HEK293 (cell line): ENCODE data around the gene MAEA.

Source experiments
- CTCF ChIA-PET: fragments of 350-600 bp; formaldehyde crosslinking; extraction: SDS; loops from one replicate; lab custom pipeline; 2021; ENCODE audit warnings: antibody characterized with exemption; lab: Yijun Ruan, JAX
- POLR2A ChIA-PET: fragments of 300-600 bp; formaldehyde crosslinking; extraction: SDS; loops from one replicate; lab custom pipeline; 2020; ENCODE audit warnings: antibody characterized with exemption, inconsistent platforms; lab: Yijun Ruan, JAX
- H3K27ac ChIP-seq: fragments of 200-500 bp; sonication (Bioruptor generic); 2 replicates; pipeline ENCODE4 v1.5.1; 2014; ENCODE audit warnings: low read depth, low read length, control low read depth, inconsistent platforms; ENCODE audit errors: extremely low read depth
- H3K36me3 ChIP-seq, 2 experiments: fragments of 200-500 bp in 1 of 2; sonication (Bioruptor generic) in 1 of 2; 1 replicate in 1 of 2; 2 replicates in 1 of 2; pipeline ENCODE4 v1.5.1; 2014 to 2017; ENCODE audit warnings: inconsistent platforms in 2 of 2, low read length in 2 of 2; ENCODE audit not compliant: control insufficient read depth in 2 of 2, insufficient read depth in 1 of 2
- H3K4me1 ChIP-seq: fragments of 200-500 bp; sonication (Bioruptor generic); 2 replicates; pipeline ENCODE4 v1.5.1; 2014; ENCODE audit warnings: mild to moderate bottlenecking, low read length, inconsistent platforms; ENCODE audit not compliant: control insufficient read depth, insufficient read depth
- H3K4me3 ChIP-seq: 2 replicates; pipeline ENCODE4 v1.5.1; 2011; ENCODE audit warnings: low read depth, mild to moderate bottlenecking, control low read depth, low read length, moderate library complexity
- H3K9me3 ChIP-seq: fragments of 200-500 bp; sonication (Bioruptor generic); 2 replicates; pipeline ENCODE4 v1.5.1; 2014; ENCODE audit warnings: low read depth, low read length, inconsistent platforms; ENCODE audit not compliant: control insufficient read depth, insufficient read depth
- HOXA7 ChIP-seq: sonication (generic); formaldehyde crosslinking; IDR thresholded peaks from 2 replicates; pipeline ENCODE4 v1.8.1; 2022; ENCODE audit warnings: missing genetic modification reagents, borderline replicate concordance
- INSM2 ChIP-seq: fragments of 450-650 bp; formaldehyde crosslinking; IDR thresholded peaks from 2 replicates; pipeline ENCODE4 v1.5.1; 2016; ENCODE audit warnings: missing biosample characterization, missing genetic modification characterization
- KLF7 ChIP-seq: fragments of 450-650 bp; formaldehyde crosslinking; IDR thresholded peaks from 2 replicates; pipeline ENCODE4 v1.5.1; 2016; ENCODE audit warnings: missing biosample characterization, missing genetic modification characterization, borderline replicate concordance
- SP3 ChIP-seq: fragments of 450-650 bp; formaldehyde crosslinking; IDR thresholded peaks from 2 replicates; pipeline ENCODE4 v1.5.1; 2016; ENCODE audit warnings: missing biosample characterization, missing genetic modification characterization
- ZBTB10 ChIP-seq: fragments of 450-650 bp; formaldehyde crosslinking; IDR thresholded peaks from 2 replicates; pipeline ENCODE4 v1.5.1; 2016; ENCODE audit warnings: missing biosample characterization, missing genetic modification characterization
- ZBTB49 ChIP-seq: fragments of 450-650 bp; formaldehyde crosslinking; IDR thresholded peaks from 2 replicates; pipeline ENCODE4 v1.5.1; 2016; ENCODE audit warnings: missing biosample characterization, missing genetic modification characterization, low read depth
- ZFP41 ChIP-seq: fragments of 450-650 bp; formaldehyde crosslinking; IDR thresholded peaks from 2 replicates; pipeline ENCODE4 v1.5.1; 2016; ENCODE audit warnings: missing biosample characterization, missing genetic modification characterization, borderline replicate concordance
- ZNF138 ChIP-seq: fragments of 450-650 bp; formaldehyde crosslinking; IDR thresholded peaks from 2 replicates; pipeline ENCODE4 v1.5.1; 2016; ENCODE audit warnings: missing biosample characterization, missing genetic modification characterization, borderline replicate concordance
- ZNF157 ChIP-seq: fragments of 450-650 bp; formaldehyde crosslinking; IDR thresholded peaks from 2 replicates; pipeline ENCODE4 v1.5.1; 2016; ENCODE audit warnings: missing biosample characterization, missing genetic modification characterization
- ZNF214 ChIP-seq: fragments of 450-650 bp; formaldehyde crosslinking; IDR thresholded peaks from 2 replicates; pipeline ENCODE4 v1.5.1; 2017; ENCODE audit warnings: missing biosample characterization, mild to moderate bottlenecking, missing genetic modification characterization, borderline replicate concordance
- ZNF48 ChIP-seq: fragments of 450-650 bp; formaldehyde crosslinking; IDR thresholded peaks from 2 replicates; pipeline ENCODE4 v1.5.1; 2016; ENCODE audit warnings: missing biosample characterization, missing genetic modification characterization
- ZNF558 ChIP-seq: fragments of 450-650 bp; formaldehyde crosslinking; IDR thresholded peaks from 2 replicates; pipeline ENCODE4 v1.5.1; 2016; ENCODE audit warnings: missing biosample characterization, missing genetic modification characterization
- ZNF704 ChIP-seq: fragments of 450-650 bp; formaldehyde crosslinking; IDR thresholded peaks from 2 replicates; pipeline ENCODE4 v1.5.1; 2016; ENCODE audit warnings: missing biosample characterization, missing genetic modification characterization
- ZNF777 ChIP-seq: fragments of 450-650 bp; formaldehyde crosslinking; IDR thresholded peaks from 2 replicates; pipeline ENCODE4 v1.5.1; 2017; ENCODE audit warnings: missing biosample characterization, missing genetic modification characterization, borderline replicate concordance
- TF ChIP-seq, protein P1 (sequence below): fragments of 450-650 bp; formaldehyde crosslinking; IDR thresholded peaks from 2 replicates; pipeline ENCODE4 v1.5.1; 2016; ENCODE audit warnings: missing biosample characterization, missing genetic modification characterization
- TF ChIP-seq, protein P2 (sequence below): fragments of 450-650 bp; formaldehyde crosslinking; IDR thresholded peaks from 2 replicates; pipeline ENCODE4 v1.5.1; 2016; ENCODE audit warnings: missing biosample characterization, missing genetic modification characterization, borderline replicate concordance

The MAEA gene

GRCh38 chr4:1245481-1246051, 44.1 kb upstream of the MAEA start:
- Histone ChIP-seq H3K4me3 (no peak overlapping the region), H3K36me3 (peaks cover 0 to 36% of the 10 kb centered on the region in 2 experiments; a peak in 1 of 3 replicates), H3K4me1 (no peaks in the 10 kb centered on the region; the same call in 1 of the 2 replicates), H3K27ac (no peak overlapping the region), H3K9me3 (no peaks in the 10 kb centered on the region)
- CTCF ChIA-PET, result no interaction called here
- POLR2A ChIA-PET, result no interaction called here
- TF ChIP-seq, protein P1, sequence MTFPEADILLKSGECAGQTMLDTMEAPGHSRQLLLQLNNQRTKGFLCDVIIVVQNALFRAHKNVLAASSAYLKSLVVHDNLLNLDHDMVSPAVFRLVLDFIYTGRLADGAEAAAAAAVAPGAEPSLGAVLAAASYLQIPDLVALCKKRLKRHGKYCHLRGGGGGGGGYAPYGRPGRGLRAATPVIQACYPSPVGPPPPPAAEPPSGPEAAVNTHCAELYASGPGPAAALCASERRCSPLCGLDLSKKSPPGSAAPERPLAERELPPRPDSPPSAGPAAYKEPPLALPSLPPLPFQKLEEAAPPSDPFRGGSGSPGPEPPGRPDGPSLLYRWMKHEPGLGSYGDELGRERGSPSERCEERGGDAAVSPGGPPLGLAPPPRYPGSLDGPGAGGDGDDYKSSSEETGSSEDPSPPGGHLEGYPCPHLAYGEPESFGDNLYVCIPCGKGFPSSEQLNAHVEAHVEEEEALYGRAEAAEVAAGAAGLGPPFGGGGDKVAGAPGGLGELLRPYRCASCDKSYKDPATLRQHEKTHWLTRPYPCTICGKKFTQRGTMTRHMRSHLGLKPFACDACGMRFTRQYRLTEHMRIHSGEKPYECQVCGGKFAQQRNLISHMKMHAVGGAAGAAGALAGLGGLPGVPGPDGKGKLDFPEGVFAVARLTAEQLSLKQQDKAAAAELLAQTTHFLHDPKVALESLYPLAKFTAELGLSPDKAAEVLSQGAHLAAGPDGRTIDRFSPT (tag by site-specific recombination), result peak; percentile 100
- TF ChIP-seq ZBTB49 (tag by site-specific recombination), result no peak

DNA sequence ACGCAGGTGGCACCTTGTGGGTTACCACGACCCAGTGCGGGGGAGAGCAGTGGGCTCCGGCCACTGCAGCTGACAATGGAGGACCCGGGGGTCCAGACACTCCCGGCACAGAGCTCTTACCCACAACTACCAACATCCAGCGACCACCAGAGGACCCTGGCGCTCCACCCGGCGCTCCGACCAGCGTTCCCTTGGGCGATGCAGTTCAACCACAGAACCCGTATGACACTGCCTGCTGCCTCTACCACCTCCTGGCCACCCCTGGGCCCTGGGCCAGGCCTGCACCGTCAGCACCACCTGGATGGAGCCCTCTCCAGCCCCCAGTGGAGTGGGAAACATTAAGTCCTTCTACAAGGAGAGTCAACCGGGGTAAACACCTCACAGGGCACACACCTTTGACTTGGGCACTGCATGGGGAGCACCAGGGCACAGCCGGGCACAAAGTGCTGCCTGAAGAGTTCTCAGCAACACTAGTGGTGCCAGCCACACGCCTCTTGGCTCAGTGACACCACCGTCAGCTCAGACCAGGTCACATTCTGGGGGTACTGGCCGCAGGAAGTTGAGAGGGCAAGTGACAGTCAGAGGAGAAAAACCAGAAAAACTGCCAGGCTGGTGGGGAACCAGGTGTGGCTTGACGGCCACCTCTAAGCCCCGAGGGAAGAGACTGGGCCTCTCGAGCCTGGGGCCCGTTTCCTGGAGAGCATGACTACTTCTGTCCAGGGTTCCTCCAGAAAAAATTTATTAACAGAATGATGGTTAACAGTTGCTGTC, 43.4 kb upstream of the MAEA start:
- Histone ChIP-seq H3K9me3 (no peaks in the 10 kb centered on the region), H3K36me3 (peaks cover 0 to 36% of the 10 kb centered on the region in 2 experiments; a peak in 1 of 3 replicates), H3K27ac (no peak overlapping the region), H3K4me3 (no peak overlapping the region), H3K4me1 (no peaks in the 10 kb centered on the region; the same call in 1 of the 2 replicates)
- ChIA-PET POLR2A (interaction anchor here (4.6 kb wide), 1 partner anchor 100 kb away, joined by 41 read pairs; the partner anchor contains the start of gene UVSSA), CTCF (no interaction called here)
- no peak for TF ChIP-seq ZNF157
- no peak for TF ChIP-seq ZBTB10 (tag by site-specific recombination)
- no peak for TF ChIP-seq ZNF777 (tag by site-specific recombination)
- TF ChIP-seq ZFP41, result no peak
- no peak for TF ChIP-seq KLF7 (tag by site-specific recombination)
- TF ChIP-seq SP3 (tag by site-specific recombination), result no peak
- TF ChIP-seq ZNF558 (tag by site-specific recombination), result no peak
- TF ChIP-seq, protein P2, sequence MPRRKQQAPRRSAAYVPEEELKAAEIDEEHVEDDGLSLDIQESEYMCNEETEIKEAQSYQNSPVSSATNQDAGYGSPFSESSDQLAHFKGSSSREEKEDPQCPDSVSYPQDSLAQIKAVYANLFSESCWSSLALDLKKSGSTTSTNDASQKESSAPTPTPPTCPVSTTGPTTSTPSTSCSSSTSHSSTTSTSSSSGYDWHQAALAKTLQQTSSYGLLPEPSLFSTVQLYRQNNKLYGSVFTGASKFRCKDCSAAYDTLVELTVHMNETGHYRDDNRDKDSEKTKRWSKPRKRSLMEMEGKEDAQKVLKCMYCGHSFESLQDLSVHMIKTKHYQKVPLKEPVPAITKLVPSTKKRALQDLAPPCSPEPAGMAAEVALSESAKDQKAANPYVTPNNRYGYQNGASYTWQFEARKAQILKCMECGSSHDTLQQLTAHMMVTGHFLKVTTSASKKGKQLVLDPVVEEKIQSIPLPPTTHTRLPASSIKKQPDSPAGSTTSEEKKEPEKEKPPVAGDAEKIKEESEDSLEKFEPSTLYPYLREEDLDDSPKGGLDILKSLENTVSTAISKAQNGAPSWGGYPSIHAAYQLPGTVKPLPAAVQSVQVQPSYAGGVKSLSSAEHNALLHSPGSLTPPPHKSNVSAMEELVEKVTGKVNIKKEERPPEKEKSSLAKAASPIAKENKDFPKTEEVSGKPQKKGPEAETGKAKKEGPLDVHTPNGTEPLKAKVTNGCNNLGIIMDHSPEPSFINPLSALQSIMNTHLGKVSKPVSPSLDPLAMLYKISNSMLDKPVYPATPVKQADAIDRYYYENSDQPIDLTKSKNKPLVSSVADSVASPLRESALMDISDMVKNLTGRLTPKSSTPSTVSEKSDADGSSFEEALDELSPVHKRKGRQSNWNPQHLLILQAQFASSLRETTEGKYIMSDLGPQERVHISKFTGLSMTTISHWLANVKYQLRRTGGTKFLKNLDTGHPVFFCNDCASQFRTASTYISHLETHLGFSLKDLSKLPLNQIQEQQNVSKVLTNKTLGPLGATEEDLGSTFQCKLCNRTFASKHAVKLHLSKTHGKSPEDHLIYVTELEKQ (tag by site-specific recombination), result no peak
- no peak for TF ChIP-seq ZNF138
- TF ChIP-seq HOXA7 (CRISPR knock-in tag), result no peak
- TF ChIP-seq ZNF704 (tag by site-specific recombination), result no peak
- no peak for TF ChIP-seq INSM2
- TF ChIP-seq ZNF214, result no peak
- TF ChIP-seq ZNF48 (tag by site-specific recombination), result no peak
